Smooth muscle cell (in vitro differentiated cells): Measurements from ENCODE around the gene GTF2E1. TPM values are rescaled to one million over a fixed set of nuclear protein-coding genes. Genes with fewer than 3 reads are reported as not detected.

Experiments used
- DNase-seq: peaks from one replicate; lab custom pipeline; 2025; ENCODE audit not compliant: unreplicated experiment; lab: John Stamatoyannopoulos, UW
- H2AFZ ChIP-seq: fragments of 200-600 bp; sonication (generic); 2 replicates; pipeline ENCODE4 v1.6.0; 2016; ENCODE audit warnings: antibody characterized with exemption, low read depth, mild to moderate bottlenecking
- H3F3A ChIP-seq: fragments of 200-600 bp; sonication (generic); 2 replicates; pipeline ENCODE4 v1.6.0; 2017; ENCODE audit warnings: antibody characterized with exemption, low read depth
- H3K27ac ChIP-seq: fragments of 200-600 bp; sonication (generic); 2 replicates; pipeline ENCODE4 v1.5.1; 2016; ENCODE audit warnings: low read depth, mild to moderate bottlenecking
- H3K27me3 ChIP-seq: fragments of 200-600 bp; sonication (generic); 2 replicates; pipeline ENCODE4 v1.6.1; 2016; ENCODE audit warnings: low read depth, mild to moderate bottlenecking
- H3K36me3 ChIP-seq: fragments of 200-600 bp; sonication (generic); 2 replicates; pipeline ENCODE4 v1.5.1; 2016; ENCODE audit warnings: low read depth
- H3K4me1 ChIP-seq: fragments of 200-600 bp; sonication (generic); 2 replicates; pipeline ENCODE4 v1.5.1; 2016; ENCODE audit warnings: low read depth
- H3K4me2 ChIP-seq: fragments of 200-600 bp; sonication (generic); 2 replicates; pipeline ENCODE4 v1.6.0; 2016; ENCODE audit warnings: mild to moderate bottlenecking
- H3K4me3 ChIP-seq: fragments of 200-600 bp; sonication (generic); 2 replicates; pipeline ENCODE4 v1.5.1; 2016; ENCODE audit warnings: mild to moderate bottlenecking
- H3K79me2 ChIP-seq: fragments of 200-600 bp; sonication (generic); 2 replicates; pipeline ENCODE4 v1.6.0; 2016; ENCODE audit warnings: low read depth, mild to moderate bottlenecking
- H3K9ac ChIP-seq: fragments of 200-600 bp; sonication (generic); 2 replicates; pipeline ENCODE4 v1.6.0; 2016; ENCODE audit warnings: low read depth
- H3K9me3 ChIP-seq: fragments of 200-600 bp; sonication (generic); replicated peaks from 2 replicates; pipeline ENCODE4 v1.5.1; 2016; ENCODE audit warnings: low read depth
- H4K20me1 ChIP-seq: fragments of 200-600 bp; sonication (generic); 2 replicates; pipeline ENCODE4 v1.6.0; 2016; ENCODE audit warnings: low read depth
- CTCF ChIP-seq: fragments of 200-600 bp; sonication (generic); IDR thresholded peaks from 2 replicates; pipeline ENCODE4 v1.5.1; 2017; ENCODE audit warnings: borderline replicate concordance, mild to moderate bottlenecking, antibody characterized with exemption; ENCODE audit not compliant: insufficient read depth, poor library complexity, severe bottlenecking
- WGBS: methylation state at CpG from one replicate; pipeline ENCODE4 v1.1.7; 2016; ENCODE audit warnings: low lambda C conversion rate; 5-methylcytosine and 5-hydroxymethylcytosine counted together
- polyA plus RNA-seq: library from polyadenylated mRNA; unstranded; fragments of >200 nt; fragmentation: Nextera tagmentation; extraction: Ambion mirVana; gene quantifications from 2 replicates; pipeline ENCODE4 v1.2.1, GENCODE V29; 2016
- total RNA-seq: library from RNA; depleted of rRNA; stranded (reverse); fragments of >200 nt; gene quantifications from 2 replicates; pipeline ENCODE4 v1.2.3, GENCODE V29; 2014

GTF2E1 gene
- total and polyA plus RNA-seq, 2 experiments from 2014 or later: 17.0 to 17.6 TPM

- Histone ChIP-seq H3K4me3 (no peak overlapping the region), H3K4me2 (peak overlapping the region; percentile 66), H3K9ac (no peak overlapping the region), H3K27me3 (no peaks in the 10 kb centered on the region), H3K9me3 (no peaks in the 10 kb centered on the region), H3F3A (peaks cover 14% of the 10 kb centered on the region), H4K20me1 (no peaks in the 10 kb centered on the region), H3K79me2 (peaks cover 59% of the 10 kb centered on the region), H3K36me3 (no peaks in the 10 kb centered on the region), H3K27ac (peak overlapping the region; percentile 69), H2AFZ (no peak overlapping the region), H3K4me1 (peaks cover 44% of the 10 kb centered on the region)
- DNase-seq: no peak
- TF ChIP-seq CTCF: no peak
- WGBS: 13% methylated on average over 1 of the region's 1 CpG
These were observed 24.6 kb downstream of the GTF2E1 start for GRCh38 chr3:120767106-120767505.

GRCh38 chr3:120769436-120769835 is 26.9 kb downstream of the GTF2E1 start:
- 58% methylated on average over 2 of the region's 2 CpGs for WGBS

GRCh38 chr3:120770891-120771290 is 28.3 kb downstream of the GTF2E1 start:
- Histone ChIP-seq H3K27me3 (no peaks in the 10 kb centered on the region), H3K27ac (no peak overlapping the region), H4K20me1 (no peaks in the 10 kb centered on the region), H3K79me2 (peaks cover 36% of the 10 kb centered on the region), H3K4me2 (no peak overlapping the region), H3K9ac (no peak overlapping the region), H3K9me3 (no peaks in the 10 kb centered on the region), H3K4me1 (peaks cover 19% of the 10 kb centered on the region), H2AFZ (no peak overlapping the region), H3K4me3 (no peak overlapping the region), H3F3A (peaks cover 6% of the 10 kb centered on the region), H3K36me3 (no peaks in the 10 kb centered on the region)
- WGBS: 91% methylated on average over 4 of the region's 4 CpGs
- DNase-seq: no peak
- no peak for TF ChIP-seq CTCF

More at GRCh38 chr3:120769436-120769835, 26.9 kb downstream of the GTF2E1 start:
- H3F3A ChIP-seq: peaks cover 7% of the 10 kb centered on the region
- H3K4me2 ChIP-seq: no peak overlapping the region
- H3K79me2 ChIP-seq: peaks cover 51% of the 10 kb centered on the region
- no peak for DNase-seq
- no peak overlapping the region for H3K4me3 ChIP-seq
- no peaks in the 10 kb centered on the region for H3K36me3 ChIP-seq
- H3K4me1 ChIP-seq: peaks cover 34% of the 10 kb centered on the region
- H3K27me3 ChIP-seq: no peaks in the 10 kb centered on the region
- H4K20me1 ChIP-seq: no peaks in the 10 kb centered on the region
- no peaks in the 10 kb centered on the region for H3K9me3 ChIP-seq
- no peak for TF ChIP-seq CTCF
- H3K27ac ChIP-seq: no peak overlapping the region
- H3K9ac ChIP-seq: no peak overlapping the region
- H2AFZ ChIP-seq: no peak overlapping the region

DNA sequence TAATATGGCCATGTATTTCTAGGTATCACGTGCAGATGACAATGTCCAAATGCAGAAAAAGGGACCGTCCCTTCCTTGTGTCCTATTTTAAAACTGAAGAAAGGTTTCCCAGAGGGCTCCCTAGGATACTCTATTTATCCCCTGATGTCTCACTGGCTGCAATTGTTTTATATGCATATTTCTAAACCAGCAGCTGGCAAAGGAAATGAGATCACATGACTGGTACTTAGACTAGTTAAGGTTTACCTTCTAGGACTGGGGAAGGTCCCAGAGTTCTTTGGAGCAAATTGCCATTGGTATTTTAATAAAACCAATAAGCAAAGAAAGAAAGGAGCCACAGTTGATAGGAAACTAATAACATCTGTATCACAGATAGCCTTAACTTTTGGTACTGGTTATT is 29.5 kb downstream of the GTF2E1 start:
- H3K4me1 ChIP-seq: peaks cover 14% of the 10 kb centered on the region
- H3K27ac ChIP-seq: peak overlapping the region; percentile 35
- 80% methylated on average over 2 of the region's 2 CpGs for WGBS
- no peaks in the 10 kb centered on the region for H3K27me3 ChIP-seq
- peaks cover 10% of the 10 kb centered on the region for H3K36me3 ChIP-seq
- H3K4me3 ChIP-seq: no peak overlapping the region
- peaks cover 34% of the 10 kb centered on the region for H3K79me2 ChIP-seq
- no peak for TF ChIP-seq CTCF
- no peaks in the 10 kb centered on the region for H4K20me1 ChIP-seq
- H2AFZ ChIP-seq: no peak overlapping the region
- no peaks in the 10 kb centered on the region for H3F3A ChIP-seq
- H3K9me3 ChIP-seq: no peaks in the 10 kb centered on the region
- no peak for DNase-seq
- H3K4me2 ChIP-seq: no peak overlapping the region
- no peak overlapping the region for H3K9ac ChIP-seq
